Esophagus muscularis mucosa (tissue), 4 donors: ENCODE results near the gene ZAP70.

Experiments used
- CTCF ChIP-seq, 3 experiments: fragments of 200-600 bp in 2 of 3; fragments of 450-650 bp in 1 of 3; sonication (generic) in 2 of 3; IDR thresholded peaks; one replicate each; pipeline ENCODE4 v1.5.1; 2017 to 2019; ENCODE audit warnings: antibody characterized with exemption in 3 of 3, mild to moderate bottlenecking in 2 of 3, moderate library complexity in 1 of 3
- EP300 ChIP-seq: sonication (generic); formaldehyde crosslinking; IDR thresholded peaks from one replicate; pipeline ENCODE4 v1.6.1; 2017; ENCODE audit warnings: antibody characterized with exemption
- POLR2AphosphoS5 ChIP-seq, 2 donors: sonication (generic); formaldehyde crosslinking; IDR thresholded peaks; one replicate each; pipeline ENCODE4 v1.6.1; 2017; ENCODE audit warnings: antibody characterized with exemption in 2 of 2

- TF ChIP-seq CTCF (IDR thresholded peaks at IDR 0.05) (no peak), EP300 (no peak), POLR2AphosphoS5 (IDR thresholded peaks at IDR 0.05) (no peak)
Measured at GRCh38 chr2:97693476-97693875, 19.9 kb upstream of the ZAP70 start.
